ENCODE measurements around the gene CTDSPL.
"Not testable (repeated sequence)": the region's sequence is repeated elsewhere in the genome, so short reads cannot be mapped to it uniquely, and the experiment has no call there.

CTDSPL gene

DNA sequence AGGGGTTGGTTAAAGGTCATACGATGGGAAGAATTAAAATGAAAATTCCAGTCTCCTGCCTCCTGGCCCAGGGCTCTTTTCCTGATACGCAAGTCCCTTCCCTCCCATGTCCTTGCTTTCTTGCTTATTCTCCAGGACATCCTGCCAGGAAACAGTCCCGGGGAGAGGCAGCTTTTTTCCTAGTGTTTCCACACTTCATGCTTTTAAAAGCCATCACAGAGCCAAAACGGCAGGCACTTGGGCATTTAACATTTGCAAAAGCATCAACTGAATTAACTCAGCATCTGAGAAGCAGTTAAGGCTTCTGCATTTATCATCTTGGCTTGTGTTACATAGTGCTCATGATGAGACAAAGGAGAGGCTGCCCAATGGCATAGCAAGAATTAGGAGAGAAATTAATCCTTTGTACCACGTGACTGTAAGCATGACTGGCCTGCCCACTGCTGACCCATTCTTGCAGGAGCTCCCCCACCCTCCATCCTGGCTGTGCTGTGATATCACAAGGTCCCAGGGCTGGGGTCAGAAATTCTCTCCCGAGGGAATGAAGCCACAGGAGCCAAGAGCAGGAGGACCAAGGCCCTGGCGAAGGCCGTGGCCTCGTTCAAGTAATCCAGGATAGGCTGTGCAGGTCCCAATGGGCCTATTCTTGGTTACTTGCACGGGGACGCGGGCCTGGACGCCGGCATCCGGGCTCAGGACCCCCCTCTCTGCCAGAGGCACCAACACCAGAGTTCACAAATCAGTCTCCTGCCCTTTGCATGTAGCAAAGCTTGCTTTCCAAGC lies 107.3 kb downstream of the CTDSPL start:
- no peak for DNase-seq (ENCODE audit: low read depth)
- TF ChIP-seq, protein P1, sequence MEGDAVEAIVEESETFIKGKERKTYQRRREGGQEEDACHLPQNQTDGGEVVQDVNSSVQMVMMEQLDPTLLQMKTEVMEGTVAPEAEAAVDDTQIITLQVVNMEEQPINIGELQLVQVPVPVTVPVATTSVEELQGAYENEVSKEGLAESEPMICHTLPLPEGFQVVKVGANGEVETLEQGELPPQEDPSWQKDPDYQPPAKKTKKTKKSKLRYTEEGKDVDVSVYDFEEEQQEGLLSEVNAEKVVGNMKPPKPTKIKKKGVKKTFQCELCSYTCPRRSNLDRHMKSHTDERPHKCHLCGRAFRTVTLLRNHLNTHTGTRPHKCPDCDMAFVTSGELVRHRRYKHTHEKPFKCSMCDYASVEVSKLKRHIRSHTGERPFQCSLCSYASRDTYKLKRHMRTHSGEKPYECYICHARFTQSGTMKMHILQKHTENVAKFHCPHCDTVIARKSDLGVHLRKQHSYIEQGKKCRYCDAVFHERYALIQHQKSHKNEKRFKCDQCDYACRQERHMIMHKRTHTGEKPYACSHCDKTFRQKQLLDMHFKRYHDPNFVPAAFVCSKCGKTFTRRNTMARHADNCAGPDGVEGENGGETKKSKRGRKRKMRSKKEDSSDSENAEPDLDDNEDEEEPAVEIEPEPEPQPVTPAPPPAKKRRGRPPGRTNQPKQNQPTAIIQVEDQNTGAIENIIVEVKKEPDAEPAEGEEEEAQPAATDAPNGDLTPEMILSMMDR (conservative IDR thresholded peaks at IDR 0.05; ENCODE audit: low read depth, low read length), result no peak
- no peak overlapping the region for H3K4me3 ChIP-seq (ENCODE audit: low read depth, low read length)

DNA sequence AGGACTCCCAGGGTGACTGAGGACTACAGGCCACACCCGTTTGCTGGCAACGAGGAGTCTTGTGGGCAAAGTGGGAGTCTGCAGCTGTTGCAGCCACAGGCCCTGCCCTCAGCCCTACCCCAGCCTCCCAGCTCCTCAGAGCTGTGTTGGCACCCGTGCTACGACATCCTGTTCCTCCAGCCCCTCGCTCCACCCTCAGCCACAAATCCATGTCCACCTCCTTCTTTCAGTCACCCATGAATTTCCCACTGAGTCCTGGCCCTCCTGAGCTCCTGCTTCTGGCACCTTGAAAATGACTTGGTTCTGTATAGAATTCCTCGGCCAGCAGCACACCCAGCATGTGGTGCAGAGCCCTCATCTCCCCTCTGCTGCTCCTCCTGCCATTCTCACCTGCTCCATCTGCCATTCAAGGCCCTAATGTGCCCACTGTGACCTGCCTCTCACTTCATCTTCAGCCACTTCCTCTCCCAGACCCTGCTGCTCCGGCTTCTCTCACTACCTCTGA lies 108.0 kb downstream of the CTDSPL start:
- no peak for DNase-seq (ENCODE audit: low read depth)
- TF ChIP-seq, protein P1 (conservative IDR thresholded peaks at IDR 0.05; ENCODE audit: low read depth, low read length), result no peak
- H3K4me3 ChIP-seq (ENCODE audit: low read depth, low read length), result no peak overlapping the region

DNA sequence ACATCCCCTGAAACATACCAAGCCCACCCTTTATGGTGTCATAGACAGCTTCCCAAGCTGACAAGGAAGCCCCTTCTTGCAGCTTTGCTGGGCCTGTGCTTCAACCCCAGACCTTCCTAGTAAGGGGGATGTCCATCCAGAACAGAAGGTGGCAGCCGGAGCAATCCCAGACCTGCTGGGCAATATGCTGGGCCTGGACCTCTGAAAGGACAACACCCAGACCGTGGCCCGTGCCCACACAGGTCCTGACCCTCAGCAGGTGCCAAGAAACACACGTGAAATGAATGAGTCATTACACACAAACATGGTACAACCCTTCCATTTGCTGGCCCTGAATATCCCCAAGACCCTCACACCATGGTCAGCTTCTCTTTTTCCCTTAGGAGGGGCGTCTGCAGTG lies 109.1 kb downstream of the CTDSPL start:
- TF ChIP-seq, protein P1 (conservative IDR thresholded peaks at IDR 0.05; ENCODE audit: low read depth, low read length), result no peak
- DNase-seq (ENCODE audit: low read depth), result no peak
- no peak overlapping the region for H3K4me3 ChIP-seq (ENCODE audit: low read depth, low read length)

DNA sequence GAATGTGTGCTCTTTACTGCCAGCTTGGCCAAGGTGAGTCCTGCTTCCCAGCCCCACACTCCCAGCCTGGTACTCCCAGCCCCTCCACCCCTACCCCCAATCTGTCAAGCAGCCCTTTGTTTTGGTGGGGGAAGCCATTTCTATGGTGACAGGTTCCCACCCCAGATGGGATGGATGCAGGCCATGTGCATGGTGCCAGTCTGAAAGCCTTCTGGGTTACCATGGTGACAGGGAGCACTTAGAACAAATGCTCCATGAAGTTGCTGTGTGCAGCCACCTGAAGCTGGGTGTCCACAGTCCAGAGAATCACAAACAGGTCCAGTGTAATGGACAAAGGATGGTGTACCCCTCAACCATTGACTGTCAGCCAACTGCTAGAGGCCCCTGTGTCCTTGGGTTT lies 109.8 kb downstream of the CTDSPL start:
- TF ChIP-seq, protein P1 (conservative IDR thresholded peaks at IDR 0.05; ENCODE audit: low read depth, low read length), result no peak
- DNase-seq (ENCODE audit: low read depth), result no peak
- no peak overlapping the region for H3K4me3 ChIP-seq (ENCODE audit: low read depth, low read length)

DNA sequence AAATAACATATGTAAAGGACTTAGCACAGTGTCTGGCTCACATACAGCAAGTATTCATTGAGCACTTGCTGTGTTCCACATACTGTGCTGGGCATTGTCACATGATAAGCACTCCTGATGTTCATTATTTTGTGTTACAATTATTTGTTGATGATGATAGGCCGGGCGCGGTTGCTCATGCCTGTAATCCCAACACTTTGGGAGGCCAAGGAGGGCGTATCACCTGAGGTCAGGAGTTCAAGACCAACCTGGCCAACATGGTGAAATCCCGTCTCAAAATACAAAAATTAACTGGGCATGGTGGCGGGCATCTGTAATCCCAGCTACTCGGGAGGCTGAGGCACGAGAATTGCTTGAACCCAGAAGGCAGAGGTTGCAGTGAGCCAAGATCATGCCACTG lies 110.4 kb downstream of the CTDSPL start:
- DNase-seq (ENCODE audit: low read depth); H3K4me3 ChIP-seq (ENCODE audit: low read depth, low read length): not testable (repeated sequence)

DNA sequence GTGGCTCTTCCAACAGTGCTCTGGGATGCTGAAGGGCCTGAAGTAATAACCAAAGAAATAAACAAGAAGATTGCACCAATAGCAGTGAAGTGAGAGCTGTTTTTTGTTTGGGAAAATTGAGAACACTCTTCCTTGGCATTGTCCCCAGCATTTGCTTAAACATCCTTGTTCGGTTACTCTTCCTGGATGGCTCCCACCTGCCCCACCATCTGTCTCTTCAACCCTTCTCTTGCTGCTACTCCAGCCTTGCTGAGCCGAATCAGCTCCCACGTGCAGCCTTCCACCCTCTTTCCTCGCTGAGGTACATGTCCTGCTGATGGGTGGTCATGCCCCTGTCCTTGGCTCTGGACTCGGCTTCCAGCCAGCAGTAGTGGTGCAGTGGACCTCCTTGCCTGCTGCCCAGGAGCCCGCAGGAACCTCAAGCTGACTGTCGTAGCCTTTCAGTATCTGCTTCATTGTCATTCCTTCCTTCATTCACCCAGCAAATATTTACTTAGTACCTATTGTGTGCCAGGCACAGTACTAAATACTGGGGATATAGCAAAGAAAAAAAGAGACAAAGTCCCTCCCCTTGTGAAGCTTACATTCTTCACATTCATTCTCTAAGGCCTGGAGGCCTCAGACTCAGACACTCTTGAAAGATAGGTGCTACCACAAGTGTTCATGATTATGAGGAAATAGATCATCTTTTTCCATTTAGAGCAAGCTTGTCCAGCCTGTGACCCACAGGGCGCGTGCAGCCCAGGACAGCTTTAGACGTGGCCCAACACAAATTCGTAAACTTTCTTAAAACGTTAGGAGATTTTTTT lies 111.8 kb downstream of the CTDSPL start:
- TF ChIP-seq, protein P1 (conservative IDR thresholded peaks at IDR 0.05; ENCODE audit: low read depth, low read length), result no peak
- H3K4me3 ChIP-seq (ENCODE audit: low read depth, low read length), result no peak overlapping the region
- peak; percentile 35 for DNase-seq (ENCODE audit: low read depth)

Measured in choroid plexus epithelial cell (primary cell).